ENCODE results near the gene PEAK1.

PEAK1 gene

GRCh38 chr15:77127626-77128025 is 292.3 kb downstream of the PEAK1 start:
- no peak for DNase-seq (ENCODE audit: low spot score)

DNA sequence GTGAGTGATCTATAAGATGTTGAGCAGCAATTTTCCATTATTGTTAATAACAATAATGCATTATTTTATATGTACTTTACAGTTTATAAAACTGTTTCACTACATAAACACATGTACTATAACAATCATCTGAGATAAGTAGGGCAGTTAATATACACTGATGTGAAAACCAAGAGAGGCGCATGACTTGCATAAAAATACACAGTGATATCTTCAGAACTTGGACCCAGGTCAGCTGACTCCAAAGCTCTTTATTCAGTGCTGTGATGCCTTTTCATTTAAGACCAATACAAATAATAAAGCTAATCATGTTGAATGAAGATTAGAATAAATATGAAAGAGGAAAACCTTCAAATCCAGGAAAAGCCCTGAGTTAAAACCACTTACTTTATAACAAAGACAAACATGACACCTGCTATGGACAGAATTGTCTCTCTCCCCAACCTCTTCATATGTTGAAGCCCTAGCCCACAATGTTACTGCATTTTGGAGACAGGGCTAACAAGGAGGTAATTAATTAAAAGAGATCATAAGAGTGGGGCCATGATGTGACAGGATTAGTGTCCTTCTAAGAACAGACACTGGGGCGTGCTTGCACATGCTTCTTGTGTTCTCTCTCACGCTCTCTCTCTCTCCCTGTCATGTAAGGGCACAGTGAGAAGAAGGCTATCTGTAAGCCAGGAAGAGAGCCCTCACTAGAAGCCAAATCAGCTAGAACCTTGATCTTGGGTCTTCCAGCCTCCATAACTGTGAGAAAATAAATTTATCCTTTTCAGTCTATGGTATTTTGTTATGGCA is 293.2 kb downstream of the PEAK1 start:
- DNase-seq (ENCODE audit: low spot score) = no peak

- no peak for DNase-seq (ENCODE audit: low spot score)
These were observed 296.1 kb downstream of the PEAK1 start for GRCh38 chr15:77123854-77124253.

GRCh38 chr15:77122576-77122975 is 297.3 kb downstream of the PEAK1 start:
- DNase-seq (ENCODE audit: low spot score) = no peak

GRCh38 chr15:77121599-77121998 is 298.3 kb downstream of the PEAK1 start:
- no peak for DNase-seq (ENCODE audit: low spot score)

GRCh38 chr15:77120576-77120975 is 299.3 kb downstream of the PEAK1 start:
- DNase-seq (ENCODE audit: low spot score) = no peak

GRCh38 chr15:77119446-77119845 is 300.5 kb downstream of the PEAK1 start:
- no peak for DNase-seq (ENCODE audit: low spot score)

GRCh38 chr15:77118882-77119321 is 301.0 kb downstream of the PEAK1 start:
- DNase-seq (ENCODE audit: low spot score) = peak; percentile 74

DNA sequence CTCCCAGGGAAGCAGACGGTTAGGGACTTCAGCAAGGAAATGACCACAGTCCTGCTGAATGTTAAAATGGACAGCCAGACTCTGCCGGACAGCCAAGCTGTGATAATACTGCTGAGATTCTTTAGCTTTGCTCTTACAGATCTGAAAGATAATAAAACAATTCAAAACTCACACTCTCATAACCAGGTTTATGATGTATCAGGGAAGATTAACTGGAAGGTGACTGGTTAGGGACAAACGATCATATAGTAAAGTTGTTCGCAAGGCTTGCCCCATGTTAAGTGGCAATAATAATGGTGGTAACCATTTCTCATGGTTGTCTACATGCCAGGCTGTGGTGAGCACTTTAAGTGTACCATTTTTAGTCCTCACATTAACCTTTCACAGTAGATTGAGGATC is 304.7 kb downstream of the PEAK1 start:
- no peak for DNase-seq (ENCODE audit: low spot score)

DNA sequence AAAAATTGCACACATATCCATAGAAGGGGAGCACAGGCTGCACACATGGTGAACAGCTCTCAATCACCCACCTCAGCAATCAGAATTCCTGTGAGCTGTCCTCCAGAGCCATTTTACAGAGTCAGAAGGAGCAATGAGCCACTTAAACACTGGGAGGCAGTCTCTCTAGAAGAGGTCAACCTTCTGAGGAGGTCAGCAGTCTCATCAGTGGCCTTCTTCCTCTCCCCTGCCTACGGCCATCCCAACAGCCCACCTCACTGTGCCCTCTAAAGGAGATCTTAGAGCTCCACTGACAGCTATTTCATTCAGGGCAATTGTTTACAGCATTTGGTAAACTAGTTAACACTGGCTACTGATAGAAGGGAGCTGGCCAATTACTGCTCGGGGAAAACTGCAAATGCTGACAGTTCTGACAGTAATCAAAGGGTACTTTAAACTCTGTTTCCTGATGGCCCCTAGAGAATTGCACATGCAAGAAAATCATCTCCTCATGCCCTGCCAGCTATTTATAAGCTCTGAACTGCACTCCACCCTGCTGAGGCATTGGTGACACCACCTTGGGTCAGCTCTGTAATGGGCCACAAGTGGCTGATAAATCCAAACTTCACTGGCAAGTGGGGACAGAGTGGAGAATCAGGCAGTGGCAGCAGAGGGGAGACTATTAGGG is 306.9 kb downstream of the PEAK1 start:
- DNase-seq (ENCODE audit: low spot score) = no peak

DNA sequence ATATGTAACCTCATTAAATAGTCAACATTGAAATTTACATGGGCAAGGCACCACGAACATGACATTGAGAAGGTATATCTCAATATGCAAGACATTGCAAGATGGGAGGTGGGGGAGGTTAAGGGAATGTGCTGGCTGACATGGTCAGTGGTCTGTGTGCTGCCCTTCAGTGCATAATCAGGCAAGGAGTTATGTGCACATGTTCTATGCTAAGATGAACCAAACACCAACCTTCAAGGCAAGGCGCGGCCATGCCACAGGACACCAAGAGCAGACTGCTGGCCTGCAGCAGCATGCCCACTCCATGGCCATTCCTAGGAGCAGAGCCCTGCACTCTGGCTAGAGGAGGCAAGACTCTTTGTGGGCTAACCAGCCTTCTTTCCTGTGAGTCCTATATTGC is 308.1 kb downstream of the PEAK1 start:
- DNase-seq (ENCODE audit: low spot score) = no peak

GRCh38 chr15:77107531-77108355 is 312.2 kb downstream of the PEAK1 start:
- DNase-seq (ENCODE audit: low spot score) = peak; percentile 53

GRCh38 chr15:77107068-77107467 is 312.8 kb downstream of the PEAK1 start:
- DNase-seq (ENCODE audit: low spot score) = no peak

GRCh38 chr15:77104155-77104554 is 315.7 kb downstream of the PEAK1 start:
- DNase-seq (ENCODE audit: low spot score) = no peak

GRCh38 chr15:77099741-77100463 is 320.0 kb downstream of the PEAK1 start:
- no peak for DNase-seq (ENCODE audit: low spot score)

- no peak for DNase-seq (ENCODE audit: low spot score)
These were observed 321.3 kb downstream of the PEAK1 start for GRCh38 chr15:77098572-77098971.

GRCh38 chr15:77097921-77098320 is 322.0 kb downstream of the PEAK1 start:
- DNase-seq (ENCODE audit: low spot score) = no peak

DNA sequence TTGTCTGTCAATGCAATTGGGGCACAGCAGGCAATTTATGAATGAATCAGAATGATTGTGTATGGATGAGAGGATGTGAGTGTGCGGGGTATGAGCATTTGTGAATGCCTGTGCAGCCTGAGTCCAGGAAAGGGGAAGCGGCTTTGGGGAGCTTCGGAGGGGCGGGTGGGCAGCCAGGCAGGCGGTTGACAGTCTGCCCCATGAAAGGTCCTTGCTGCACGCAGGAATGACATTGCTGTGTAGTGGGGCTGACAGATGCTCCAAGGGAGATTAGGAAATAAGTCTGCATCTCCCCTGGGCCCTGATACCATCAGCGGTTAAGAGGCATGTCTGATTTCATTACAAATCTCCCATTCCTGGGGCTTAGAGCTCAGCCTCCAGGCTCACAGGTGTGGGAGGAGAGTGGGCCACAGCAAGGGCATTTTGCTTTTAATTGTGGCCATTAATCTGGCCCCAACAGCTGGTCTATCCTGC is 322.6 kb downstream of the PEAK1 start:
- DNase-seq (ENCODE audit: low spot score) = no peak

GRCh38 chr15:77096541-77096940 is 323.4 kb downstream of the PEAK1 start:
- DNase-seq (ENCODE audit: low spot score) = no peak

- no peak for DNase-seq (ENCODE audit: low spot score)
These were observed 323.8 kb downstream of the PEAK1 start for GRCh38 chr15:77096138-77096537.

- no peak for DNase-seq (ENCODE audit: low spot score)
These were observed 325.4 kb downstream of the PEAK1 start for GRCh38 chr15:77094397-77095030.

All from NAMALWA (cell line).